GM18870 (cell line): ENCODE data around the gene ZDHHC11.
"Not testable (repeated sequence)": the region's sequence is repeated elsewhere in the genome, so short reads cannot be mapped to it uniquely, and the experiment has no call there.

Source experiments
- ATAC-seq: cut with Tn5 transposase; IDR thresholded peaks from one replicate; pipeline ENCODE4 v1.9.1; 2021; ENCODE audit warnings: moderate library complexity; ENCODE audit not compliant: unreplicated experiment

The ZDHHC11 gene

DNA sequence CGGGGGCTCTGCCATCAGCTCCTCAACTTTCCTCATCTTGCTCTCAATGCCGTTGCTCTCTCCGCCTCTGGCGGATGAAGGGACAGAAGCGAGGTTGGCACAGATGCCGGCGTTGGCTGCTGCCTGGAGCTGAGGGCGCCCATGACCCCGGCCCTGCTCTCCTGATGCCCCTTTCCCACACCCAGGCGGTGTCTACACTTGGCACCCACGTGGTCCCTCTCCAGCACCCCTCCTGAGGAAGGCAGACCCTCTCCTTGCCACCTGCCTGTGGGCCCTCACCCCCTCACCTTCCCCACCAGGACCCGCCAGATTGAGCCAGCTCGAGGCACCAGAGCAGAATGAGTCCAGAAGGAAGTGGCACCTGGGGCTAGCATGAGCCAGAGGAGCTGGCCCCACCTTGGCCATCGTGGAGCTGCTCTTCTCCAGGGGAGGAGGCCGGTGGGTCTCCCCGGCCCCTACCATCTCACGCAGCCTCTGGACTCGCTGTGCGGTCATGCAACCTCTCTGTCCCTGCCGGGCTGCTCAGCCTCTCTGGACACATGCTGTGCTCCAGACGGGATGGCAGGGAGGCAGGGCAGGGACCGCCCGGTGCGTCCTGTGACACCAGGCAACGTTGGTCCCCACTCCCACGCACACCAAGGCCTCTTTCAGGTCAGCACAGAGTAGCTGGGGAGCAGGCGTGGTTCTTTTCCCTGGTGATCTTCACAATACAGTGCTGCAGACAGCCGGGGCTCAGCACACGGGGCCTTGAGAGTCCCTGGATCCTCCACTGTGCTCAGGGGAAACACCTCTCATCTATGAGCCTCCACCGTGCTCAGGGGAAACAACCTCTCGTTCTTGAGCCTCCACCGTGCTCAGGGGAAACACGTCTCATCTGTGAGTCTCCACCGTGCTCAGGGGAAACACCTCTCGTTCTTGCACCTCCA is 4.8 kb downstream of the ZDHHC11 start:
- ATAC-seq, result not testable (repeated sequence)

DNA sequence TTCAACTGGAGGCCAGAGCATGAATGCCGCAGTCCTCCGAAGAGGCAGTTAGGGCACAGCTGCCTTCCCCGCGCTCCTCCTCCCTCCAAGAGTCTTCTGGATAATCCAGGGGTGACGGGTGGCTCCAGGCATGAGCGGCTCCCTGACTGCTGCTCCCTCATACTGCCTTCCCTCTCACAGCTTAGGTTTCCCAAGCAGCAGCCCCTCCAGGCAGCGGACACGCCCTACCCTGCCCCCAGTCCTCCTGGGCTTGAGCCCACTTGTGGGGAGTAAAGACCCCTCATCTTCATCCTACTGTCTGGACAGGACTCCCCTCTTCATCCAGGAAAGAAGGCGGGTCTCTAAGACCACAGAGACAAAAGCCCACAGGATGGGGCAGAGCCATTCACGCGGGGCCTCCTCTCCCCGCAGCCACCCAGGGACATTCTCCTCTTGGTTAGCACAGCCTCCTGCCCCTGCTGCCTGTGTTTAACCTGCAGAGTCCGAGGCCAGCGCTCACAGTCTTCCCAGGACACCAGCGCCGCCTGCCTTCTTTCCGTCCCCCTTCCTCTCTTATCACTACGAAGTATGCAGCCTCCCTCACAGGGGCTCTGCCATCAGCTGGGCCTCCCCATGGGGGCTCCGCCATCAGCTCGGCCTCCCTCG is 5.6 kb downstream of the ZDHHC11 start:
- not testable (repeated sequence) for ATAC-seq

DNA sequence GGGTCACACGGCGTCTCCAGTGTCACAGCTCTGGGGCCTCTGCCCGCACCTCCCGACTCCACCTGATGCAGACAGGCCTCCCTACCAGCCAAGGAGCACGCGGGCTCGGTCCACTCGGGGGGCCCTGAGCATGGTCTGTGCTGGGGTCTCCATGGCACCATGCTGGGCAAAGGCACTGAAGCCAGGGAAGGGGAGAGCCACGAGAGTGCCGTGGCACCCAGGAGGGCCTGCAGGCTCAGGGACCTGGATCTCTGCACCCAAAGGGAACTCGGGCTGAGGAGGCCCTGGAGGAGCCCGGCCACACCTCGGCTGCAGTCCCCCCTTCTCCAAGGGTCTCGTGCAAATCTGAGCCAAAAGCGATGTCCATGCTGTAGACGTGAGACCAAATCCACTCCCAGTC is 6.4 kb downstream of the ZDHHC11 start:
- not testable (repeated sequence) for ATAC-seq

DNA sequence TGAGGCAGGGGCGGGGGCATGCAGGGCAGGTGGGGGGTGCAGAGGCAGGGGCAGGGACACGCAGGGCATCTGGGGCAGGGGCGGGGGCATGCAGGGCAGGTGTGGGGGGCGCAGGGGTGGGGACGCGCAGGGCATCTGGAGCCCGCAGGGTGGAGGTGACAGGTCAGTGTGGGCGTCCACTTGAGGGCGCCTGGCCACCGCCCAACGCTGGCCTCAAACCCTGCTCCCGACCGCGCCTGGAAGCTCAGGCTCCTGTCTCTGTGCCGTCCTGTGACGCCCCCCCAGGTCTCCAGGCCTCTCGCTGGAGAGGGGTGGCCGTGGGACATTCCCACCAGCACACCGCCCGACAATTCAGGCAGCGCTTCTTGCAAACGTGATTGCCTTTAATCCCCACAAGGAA is 6.9 kb downstream of the ZDHHC11 start:
- not testable (repeated sequence) for ATAC-seq

DNA sequence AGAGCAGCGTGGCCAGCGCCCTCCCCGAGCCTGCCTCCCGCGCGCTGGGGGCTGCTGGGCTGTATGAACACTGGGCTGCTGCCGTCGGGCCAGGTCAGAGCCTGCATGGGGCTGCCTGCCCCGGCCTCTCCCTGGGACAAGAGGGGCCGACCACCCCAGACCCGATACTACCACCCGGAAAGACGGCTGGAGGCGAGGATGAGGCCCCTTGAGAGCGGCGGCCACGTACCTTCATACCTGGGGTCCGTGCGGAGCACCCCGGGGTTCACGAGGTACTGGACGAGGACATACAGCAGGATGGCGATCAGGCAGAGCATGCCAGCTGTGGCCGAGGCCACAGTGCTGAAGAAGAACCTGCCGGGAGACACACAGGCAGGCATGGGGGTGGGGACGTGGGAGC is 7.4 kb downstream of the ZDHHC11 start:
- not testable (repeated sequence) for ATAC-seq

DNA sequence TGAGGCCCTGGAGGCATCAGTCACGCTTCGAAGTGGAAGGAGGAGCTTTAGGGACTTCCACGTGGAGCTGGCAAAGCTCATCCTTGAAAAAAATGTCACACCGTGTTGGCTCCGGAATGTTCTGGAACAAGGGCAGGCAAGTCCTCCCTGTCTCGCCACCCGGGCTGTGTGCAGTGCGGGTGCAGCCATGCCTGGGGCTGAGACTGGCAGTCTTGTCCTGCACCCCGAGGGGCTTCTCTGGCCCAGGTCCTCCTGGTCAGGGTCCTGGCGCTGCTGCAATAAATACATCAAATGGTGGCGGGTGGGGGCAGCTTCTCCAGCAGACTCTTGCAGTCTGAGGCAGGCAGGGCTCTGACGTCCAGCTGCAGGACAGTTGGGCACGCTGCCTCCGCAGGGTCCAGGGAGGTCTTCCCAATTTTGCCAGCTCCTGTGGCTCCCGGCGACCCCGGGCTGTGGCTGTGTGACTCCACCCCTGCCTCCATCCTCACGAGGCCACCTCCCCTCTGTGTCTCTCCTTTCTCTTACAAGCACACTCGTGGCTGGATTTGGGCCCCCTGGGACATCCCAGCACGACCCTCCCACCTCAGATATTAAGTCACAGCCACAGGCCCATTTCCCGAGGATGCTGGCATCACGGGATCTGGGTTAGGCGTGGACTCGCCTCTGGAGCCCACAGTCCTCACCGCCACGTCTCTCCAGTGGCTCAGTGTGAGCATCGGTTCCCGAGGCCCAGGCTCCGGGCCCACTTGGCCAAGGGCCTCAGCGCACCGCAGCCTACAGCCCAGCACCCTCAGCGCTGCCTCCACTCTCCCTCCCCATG is 8.2 kb downstream of the ZDHHC11 start:
- ATAC-seq, result not testable (repeated sequence)

DNA sequence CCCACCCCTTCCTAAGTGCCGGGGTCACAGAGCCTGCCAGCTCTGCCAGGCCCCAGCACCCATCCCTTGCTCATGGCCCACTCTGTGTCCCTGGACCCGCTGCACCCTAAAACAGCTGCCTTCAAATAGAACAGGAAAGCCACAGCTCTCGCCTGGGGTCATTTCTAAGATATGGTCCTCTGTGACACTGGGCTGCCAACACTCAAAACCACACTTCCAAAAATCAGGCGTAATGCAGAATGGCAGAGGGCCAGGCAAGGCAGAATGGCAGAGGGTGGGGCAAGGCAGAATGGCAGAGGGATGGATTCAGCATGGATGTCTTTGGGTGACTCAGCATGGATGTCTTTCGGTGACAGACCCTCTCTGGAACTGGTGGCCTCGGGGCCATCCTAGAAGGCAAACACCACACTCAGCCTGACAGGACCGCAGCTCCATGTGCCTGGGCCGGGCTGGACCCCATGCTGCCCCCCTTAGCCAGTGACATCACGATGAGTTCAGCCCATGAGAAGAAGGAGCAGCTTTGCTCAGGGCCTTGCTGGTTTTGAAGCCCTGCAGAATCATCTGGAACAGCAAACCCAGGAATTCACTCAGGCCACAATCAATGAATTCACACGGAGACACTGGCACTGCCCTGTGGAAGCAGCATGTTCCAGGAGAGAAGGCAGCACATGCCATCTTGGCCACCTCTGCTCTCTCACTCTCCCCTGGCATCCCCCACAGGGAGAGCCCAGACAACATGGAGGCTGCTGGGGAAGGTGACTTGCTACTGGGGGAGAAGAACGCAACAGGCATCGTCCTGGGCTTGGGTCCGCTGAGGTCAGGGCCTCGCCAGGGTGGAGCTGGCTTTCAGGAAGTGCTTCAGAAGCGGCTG is 9.0 kb downstream of the ZDHHC11 start:
- ATAC-seq, result not testable (repeated sequence)

DNA sequence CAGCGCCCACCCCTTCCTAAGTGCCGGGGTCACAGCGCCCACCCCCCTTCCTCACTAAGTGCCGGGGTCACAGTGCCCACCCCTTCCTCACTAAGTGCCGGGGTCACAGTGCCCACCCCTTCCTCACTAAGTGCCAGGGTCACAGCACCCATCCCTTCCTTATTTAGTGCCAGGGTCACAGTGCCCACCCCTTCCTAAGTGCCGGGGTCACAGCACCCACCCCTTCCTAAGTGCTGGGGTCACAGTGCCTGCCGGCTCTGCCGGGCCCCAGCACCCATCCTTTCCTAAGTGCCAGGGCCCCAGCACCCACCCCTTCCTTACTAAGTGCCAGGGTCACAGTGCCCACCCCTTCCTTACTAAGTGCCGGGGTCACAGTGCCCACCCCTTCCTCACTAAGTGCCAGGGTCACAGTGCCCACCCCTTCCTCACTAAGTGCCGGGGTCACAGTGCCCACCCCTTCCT is 9.8 kb downstream of the ZDHHC11 start:
- ATAC-seq, result not testable (repeated sequence)

DNA sequence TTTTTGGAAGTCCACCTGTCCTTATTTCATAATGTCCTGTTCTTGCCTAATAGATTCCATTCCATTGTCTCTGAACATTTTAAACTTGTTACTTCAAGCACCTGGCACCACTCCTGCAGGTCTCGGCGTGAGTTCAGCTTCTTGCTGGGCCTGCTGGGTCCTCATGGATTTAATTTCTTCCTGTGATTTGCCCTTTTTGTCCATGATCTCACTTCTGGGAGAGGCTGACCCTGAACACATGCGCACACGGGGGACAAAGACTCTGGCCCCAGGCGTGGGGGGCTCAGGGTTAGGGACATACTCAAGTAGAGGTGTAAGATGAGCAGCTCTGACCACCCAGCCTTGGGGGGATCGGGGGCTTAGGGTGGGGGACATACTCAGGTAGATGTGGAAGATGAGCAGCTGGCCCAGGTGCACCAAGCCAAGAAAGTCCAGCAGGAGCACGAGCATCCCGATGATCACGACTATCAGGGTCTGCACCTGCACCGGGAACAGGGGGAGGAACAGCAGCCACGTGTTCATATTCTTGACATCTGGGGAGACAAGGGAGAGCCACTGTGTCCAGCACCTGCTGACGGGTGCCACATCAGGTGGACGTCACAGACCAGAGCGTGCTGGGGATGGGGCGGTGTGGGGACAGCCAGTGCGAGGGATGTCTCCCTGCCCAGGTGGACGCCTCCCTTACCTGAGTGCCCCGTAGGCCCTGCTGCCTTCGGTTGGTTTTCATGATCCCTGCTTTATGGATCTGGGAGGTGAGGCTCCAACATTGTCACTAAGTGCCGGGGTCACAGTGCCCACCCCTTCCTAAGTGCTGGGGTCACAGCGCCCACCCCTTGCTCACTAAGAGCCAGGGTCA is 10.4 kb downstream of the ZDHHC11 start:
- not testable (repeated sequence) for ATAC-seq

DNA sequence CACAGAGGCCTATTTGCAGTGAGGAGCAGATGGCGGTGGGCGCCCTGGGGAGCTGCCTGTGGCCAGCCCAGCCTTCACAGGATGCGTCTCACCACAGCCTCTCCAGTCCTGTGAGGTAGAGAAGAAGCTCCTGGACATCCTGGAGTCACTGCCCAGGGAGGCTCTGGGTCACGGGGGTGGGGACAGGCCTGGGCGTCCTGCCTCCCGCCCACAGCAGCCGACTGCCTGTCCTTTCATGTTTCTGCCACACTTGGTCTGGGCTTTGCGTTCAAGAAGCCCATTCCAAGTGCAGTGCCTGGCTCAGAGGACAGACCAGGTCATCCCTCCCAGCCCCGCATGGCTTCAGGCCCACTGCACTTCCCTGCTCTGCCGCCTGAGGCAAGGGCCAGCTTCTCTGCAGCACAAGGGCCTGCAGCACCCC is 12.3 kb downstream of the ZDHHC11 start:
- not testable (repeated sequence) for ATAC-seq

DNA sequence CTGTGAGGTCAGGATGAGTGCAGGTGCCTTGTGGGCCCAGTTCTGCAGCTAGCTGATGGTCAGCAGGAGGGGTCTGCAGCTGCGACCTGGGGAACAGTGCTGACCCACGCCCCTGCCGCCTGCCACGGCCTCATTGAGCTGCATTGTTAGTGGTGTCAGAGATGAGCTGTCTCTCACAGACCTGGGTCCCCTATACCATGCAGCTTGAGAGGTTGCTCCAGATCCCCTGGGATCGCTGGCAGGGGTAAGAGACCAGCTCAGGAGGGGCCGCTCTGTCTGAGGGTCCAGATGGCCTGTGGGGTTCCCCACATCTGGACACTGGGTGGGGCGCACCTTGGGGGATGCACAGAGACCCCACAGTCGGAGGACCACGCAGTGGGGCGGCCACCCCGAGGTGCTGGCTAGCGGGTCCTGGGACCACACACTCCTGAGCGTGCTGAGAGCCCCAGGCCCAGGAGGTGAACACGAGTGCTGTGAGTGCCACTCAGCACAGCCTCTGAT is 13.1 kb downstream of the ZDHHC11 start:
- ATAC-seq, result not testable (repeated sequence)

DNA sequence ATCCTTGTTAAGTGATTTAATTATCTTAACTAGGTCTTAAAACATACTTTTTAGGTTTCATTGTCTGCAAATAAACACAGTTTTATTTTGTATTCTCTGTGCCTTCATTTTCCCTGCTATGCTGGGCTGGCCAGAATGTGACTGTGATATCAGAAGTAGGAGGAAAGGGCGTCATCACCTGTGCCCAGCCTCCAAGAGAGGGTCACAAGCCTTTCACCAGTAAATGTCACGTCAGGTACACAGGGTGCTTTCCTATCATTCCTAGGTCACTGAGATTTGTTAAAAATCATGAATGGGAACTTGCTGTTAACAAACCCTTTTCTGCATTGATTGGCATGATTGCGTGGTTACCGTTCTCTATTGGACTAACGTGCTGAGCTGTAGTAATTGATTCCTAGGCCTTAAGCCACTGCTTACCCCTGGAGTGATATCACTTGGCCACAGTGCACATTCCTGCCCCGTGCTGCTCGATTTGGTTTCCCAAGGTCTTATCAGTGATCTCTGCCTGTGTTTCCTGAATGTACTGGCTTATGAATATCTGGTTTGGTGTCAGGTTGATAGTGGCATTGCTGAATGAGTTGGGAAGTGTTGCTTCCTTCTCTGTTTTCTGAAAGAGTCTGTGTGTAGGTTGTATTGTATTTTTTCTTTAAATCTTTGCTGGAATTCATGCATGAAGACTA is 14.7 kb downstream of the ZDHHC11 start:
- not testable (repeated sequence) for ATAC-seq

DNA sequence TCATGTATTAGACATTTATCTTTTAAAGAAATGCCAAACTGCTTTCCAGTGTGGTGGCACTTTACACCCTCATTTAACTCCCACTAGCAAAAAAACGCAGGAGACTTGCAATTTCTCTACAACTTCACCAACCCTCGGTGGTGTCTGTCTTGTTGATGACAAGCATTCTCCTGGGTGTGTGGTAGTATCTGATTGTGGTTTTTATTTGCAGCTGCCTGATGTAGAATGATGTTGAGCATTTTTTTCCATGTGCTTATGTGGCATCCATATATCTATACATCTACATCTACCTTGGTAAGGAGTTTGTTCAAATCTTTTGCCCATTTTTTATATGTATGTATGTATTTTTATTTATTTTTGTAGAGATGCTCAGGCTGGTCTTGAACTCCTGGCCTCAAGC is 16.8 kb downstream of the ZDHHC11 start:
- not testable (repeated sequence) for ATAC-seq

DNA sequence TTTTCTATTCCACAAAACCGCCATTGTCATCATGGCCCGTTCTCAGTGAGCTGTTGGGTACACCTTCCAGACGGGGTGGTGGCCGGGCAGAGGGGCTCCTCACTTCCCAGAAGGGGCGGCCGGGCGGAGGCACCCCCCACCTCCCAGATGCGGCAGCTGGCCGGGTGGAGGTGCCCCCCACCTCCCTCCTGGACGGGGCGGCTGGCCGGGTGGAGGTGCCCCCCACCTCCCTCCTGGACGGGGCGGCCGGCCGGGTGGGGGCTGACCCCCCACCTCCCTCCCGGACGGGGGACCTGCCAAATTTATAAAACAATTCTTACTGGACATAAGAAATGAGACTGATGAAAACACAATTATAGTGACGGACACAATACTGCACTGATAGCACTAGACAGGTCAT is 22.6 kb downstream of the ZDHHC11 start:
- ATAC-seq, result not testable (repeated sequence)

DNA sequence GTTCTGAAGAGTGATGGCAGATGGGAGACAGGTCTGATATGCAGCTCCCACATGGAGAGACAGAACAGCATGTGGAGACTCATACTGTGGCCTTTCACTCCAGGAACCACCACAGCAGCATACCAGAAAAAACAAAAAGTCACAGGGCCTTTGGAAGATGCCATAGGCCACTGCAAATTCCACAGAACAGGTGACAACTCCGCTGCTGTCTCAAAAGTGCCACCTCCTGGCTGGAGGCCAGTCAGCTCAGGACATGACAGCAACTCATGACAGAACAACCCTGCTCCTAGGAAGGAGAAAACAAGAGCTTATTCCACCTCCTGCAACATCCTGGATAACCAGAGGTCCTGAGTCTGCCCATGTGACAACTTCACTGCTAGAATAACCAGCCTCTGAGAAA is 25.2 kb downstream of the ZDHHC11 start:
- not testable (repeated sequence) for ATAC-seq

DNA sequence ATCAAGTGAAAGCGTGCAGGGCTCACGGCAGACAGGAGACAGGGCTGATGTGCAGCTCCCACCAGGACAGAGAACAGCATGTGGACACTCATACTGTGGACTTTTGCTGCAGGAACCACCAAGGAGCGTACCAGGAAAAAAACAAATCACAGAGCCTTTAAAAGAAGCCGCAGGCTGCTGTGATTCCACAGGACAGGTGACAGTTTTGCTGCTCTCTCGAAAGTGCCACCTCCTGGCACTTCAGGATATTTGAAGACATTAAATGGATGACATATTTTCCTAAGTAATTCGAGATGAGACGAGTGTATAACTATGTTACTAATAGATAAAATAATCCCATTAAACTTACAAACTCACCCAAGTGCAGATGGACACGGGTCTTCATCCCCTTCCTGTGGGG is 29.3 kb downstream of the ZDHHC11 start:
- ATAC-seq, result no peak

DNA sequence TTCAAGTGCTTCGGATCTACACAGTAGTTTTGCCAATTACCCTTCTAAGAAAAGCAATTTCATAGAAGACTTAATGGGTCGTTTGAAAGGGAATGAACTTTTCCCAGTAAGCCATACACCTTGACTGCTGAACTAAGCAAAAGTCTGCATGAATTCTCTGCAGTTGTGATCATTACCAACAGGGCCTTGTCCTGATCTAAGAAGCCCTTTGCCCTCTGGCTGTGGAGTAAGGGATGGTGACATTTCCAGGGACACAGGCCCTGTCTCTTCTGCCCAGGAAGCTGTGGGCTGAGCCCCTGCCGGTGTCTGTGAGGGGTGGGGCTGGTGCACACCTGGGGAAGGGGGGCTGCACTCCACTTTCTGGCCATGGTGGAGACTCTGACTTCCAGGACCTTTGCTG is 30.5 kb downstream of the ZDHHC11 start:
- no peak for ATAC-seq

DNA sequence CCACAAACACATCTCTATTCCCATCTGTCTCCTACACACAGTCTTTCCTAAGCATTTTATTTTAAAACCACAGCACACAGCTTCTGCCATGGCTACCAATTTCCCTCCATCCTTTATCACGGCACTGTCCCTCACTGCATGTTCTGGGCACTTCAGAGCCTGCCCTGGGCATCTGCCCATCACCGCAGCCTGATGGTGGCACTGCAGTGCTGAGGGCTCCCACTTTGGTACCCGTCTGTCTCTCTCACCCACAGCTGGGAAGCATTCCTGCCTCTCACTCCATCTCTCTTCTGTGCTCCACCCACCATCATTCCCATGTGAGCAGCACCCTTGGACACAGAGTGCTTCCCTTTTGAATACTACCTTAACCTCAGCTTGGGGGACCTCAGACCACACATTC is 31.7 kb downstream of the ZDHHC11 start:
- ATAC-seq, result no peak
